H1 (cell line): Measurements from ENCODE around the gene SOS1. TPM values are rescaled to one million over a fixed set of nuclear protein-coding genes. Genes with fewer than 3 reads are reported as not detected.

Experiments used
- BRCA1 ChIP-seq: IDR thresholded peaks from 2 replicates; pipeline ENCODE4 v1.6.1; 2012; ENCODE audit warnings: low read depth, low read length, improper control_type of control experiment
- CTCF ChIP-seq, 3 experiments: IDR thresholded peaks; 1 replicate in 2 of 3; 2 replicates in 1 of 3; pipeline versions ENCODE4 v1.5.1 to v1.6.1; 2011; ENCODE audit warnings: low read length in 3 of 3, mild to moderate bottlenecking in 3 of 3, inconsistent platforms in 2 of 3, low read depth in 1 of 3, moderate library complexity in 1 of 3; ENCODE audit not compliant: insufficient read depth in 1 of 3; ENCODE audit errors: control extremely low read depth in 1 of 3
- POLR2A ChIP-seq, 2 experiments: IDR thresholded peaks; 1 replicate in 1 of 2; 2 replicates in 1 of 2; pipeline ENCODE4 v1.6.1; 2011; ENCODE audit warnings: low read depth in 2 of 2, low read length in 2 of 2, mild to moderate bottlenecking in 2 of 2; ENCODE audit errors: control extremely low read depth in 1 of 2
- polyA plus RNA-seq, 7 experiments: library from polyadenylated mRNA; depleted of rRNA in 3 of 7; stranded (reverse) in 5 of 7; unstranded in 2 of 7; fragments of >200 nt in 5 of 7; fragments of 200-250 nt in 2 of 7; gene quantifications; 1 replicate in 5 of 7; 2 replicates in 1 of 7; 4 replicates in 1 of 7; pipeline versions ENCODE4 v1.2.1 to v1.2.3, GENCODE V29; 2011 to 2013; ENCODE audit warnings: missing spikeins in 2 of 7, mixed read lengths in 2 of 7
- total RNA-seq: library from RNA; stranded (reverse); fragmentation: NEBNext Ultra II Directional; extraction: Animal tissue kit (Norgen Biotek cat#: 25700); gene quantifications from 2 replicates; pipeline ENCODE4 v1.2.1, GENCODE V29; 2021

Gene SOS1
- total and polyA plus RNA-seq, 2 of the 8 experiments (the other 6 are each of a cell fraction or from before 2014, with no cell fraction given): 25.7 to 27.0 TPM

- TF ChIP-seq CTCF (IDR thresholded peaks at IDR 0.05; ENCODE audit: control extremely low read depth in 1 of 3, insufficient read depth in 1 of 3, low read depth in 1 of 3, low read length in 3 of 3) (no peak), POLR2A (IDR thresholded peaks at IDR 0.05; ENCODE audit: control extremely low read depth in 1 of 2, low read depth in 2 of 2, low read length in 2 of 2) (no peak), BRCA1 (no peak)
Measured at GRCh38 chr2:39018638-39019037, 102.2 kb downstream of the SOS1 start (continued).
